ENCODE results near the gene GBA3.

GRCh38 chr4:22842360-22843018 lies 149.8 kb downstream of the GBA3 start:
- no peak for TF ChIP-seq CTCF (IDR thresholded peaks at IDR 0.05)
- no peak for TF ChIP-seq EP300 (IDR thresholded peaks at IDR 0.05)
- TF ChIP-seq POLR2A (IDR thresholded peaks at IDR 0.05) = no peak
